Ascending aorta (tissue), 2 donors: ENCODE measurements around the gene SGSM2. TPM values are rescaled to one million over a fixed set of nuclear protein-coding genes. Genes with fewer than 3 reads are reported as not detected.

Experiments used
- DNase-seq, 2 donors: peaks; one replicate each; pipeline ENCODE4 v3.0.0-alpha.2; 2019; ENCODE audit warnings: low spot score in 2 of 2
- H3K27ac ChIP-seq, 2 donors: fragments of 200-600 bp; sonication (generic); one replicate each; pipeline ENCODE4 v1.5.1; 2016 to 2017; ENCODE audit warnings: mild to moderate bottlenecking in 1 of 2
- H3K27me3 ChIP-seq: fragments of 200-600 bp; sonication (generic); one replicate; pipeline ENCODE4 v1.5.1; 2017
- H3K36me3 ChIP-seq, 2 donors: fragments of 200-600 bp; sonication (generic); one replicate each; pipeline ENCODE4 v1.5.1; 2016
- H3K4me1 ChIP-seq, 2 donors: fragments of 200-600 bp; sonication (generic); one replicate each; pipeline ENCODE4 v1.5.1; 2016 to 2017; ENCODE audit warnings: mild to moderate bottlenecking in 1 of 2
- H3K4me3 ChIP-seq, 2 donors: fragments of 200-600 bp; sonication (generic); one replicate each; pipeline ENCODE4 v1.5.1; 2016 to 2017; ENCODE audit warnings: mild to moderate bottlenecking in 1 of 2
- H3K9me3 ChIP-seq, 2 donors: fragments of 200-600 bp; sonication (generic); one replicate each; pipeline ENCODE4 v1.5.1; 2016
- CTCF ChIP-seq, 3 experiments: fragments of 200-600 bp in 2 of 3; fragments of 450-650 bp in 1 of 3; sonication (generic) in 2 of 3; IDR thresholded peaks; one replicate each; pipeline ENCODE4 v1.5.1; 2016 to 2019; ENCODE audit warnings: antibody characterized with exemption in 3 of 3, mild to moderate bottlenecking in 1 of 3, moderate library complexity in 1 of 3
- intact Hi-C: fragments of 100-400 bp; cut with DNase I; formaldehyde crosslinking; loops from one replicate; pipeline ENCODE4 v1.15.1; 2023
- total RNA-seq: library from RNA; depleted of rRNA; stranded (reverse); fragments of >200 nt; gene quantifications from one replicate; pipeline ENCODE4 v1.1.0, GENCODE V29; 2016

Gene SGSM2
- total RNA-seq, 1 donor from 2014 or later = 127 TPM

GRCh38 chr17:2361010-2361760 is 23.9 kb downstream of the SGSM2 start:
- H3K4me3 ChIP-seq = no peak overlapping the region
- H3K27ac ChIP-seq = no peak overlapping the region
- DNase-seq = no peak
- intact Hi-C loops = no loop called here
- H3K27me3 ChIP-seq = no peaks in the 10 kb centered on the region
- H3K4me1 ChIP-seq = no peaks in the 10 kb centered on the region
- H3K36me3 ChIP-seq = peaks cover 27% of the 10 kb centered on the region in 2 donors
- no peak for TF ChIP-seq CTCF (IDR thresholded peaks at IDR 0.05)
- H3K9me3 ChIP-seq = no peaks in the 10 kb centered on the region

GRCh38 chr17:2362016-2362415 is 24.7 kb downstream of the SGSM2 start:
- no peak for DNase-seq
- Histone ChIP-seq H3K4me3 (no peak overlapping the region), H3K4me1 (no peaks in the 10 kb centered on the region), H3K27me3 (no peaks in the 10 kb centered on the region), H3K27ac (no peak overlapping the region), H3K36me3 (peaks cover 27 to 30% of the 10 kb centered on the region in 2 donors), H3K9me3 (no peaks in the 10 kb centered on the region)
- TF ChIP-seq CTCF (IDR thresholded peaks at IDR 0.05) = no peak
- intact Hi-C loops = no loop called here

GRCh38 chr17:2362416-2362815 is 25.1 kb downstream of the SGSM2 start:
- no peaks in the 10 kb centered on the region for H3K4me1 ChIP-seq
- TF ChIP-seq CTCF (IDR thresholded peaks at IDR 0.05) = no peak
- H3K36me3 ChIP-seq = peaks cover 27 to 34% of the 10 kb centered on the region in 2 donors
- no peaks in the 10 kb centered on the region for H3K9me3 ChIP-seq
- no peaks in the 10 kb centered on the region for H3K27me3 ChIP-seq
- intact Hi-C loops = no loop called here
- H3K27ac ChIP-seq = no peak overlapping the region
- no peak for DNase-seq
- H3K4me3 ChIP-seq = no peak overlapping the region

- no peak overlapping the region for H3K4me3 ChIP-seq
- H3K36me3 ChIP-seq = peaks cover 27 to 39% of the 10 kb centered on the region in 2 donors
- H3K9me3 ChIP-seq = no peaks in the 10 kb centered on the region
- no peak overlapping the region for H3K27ac ChIP-seq
- H3K27me3 ChIP-seq = no peaks in the 10 kb centered on the region
- no peak for TF ChIP-seq CTCF (IDR thresholded peaks at IDR 0.05)
- no peak for DNase-seq
- intact Hi-C loops = no loop called here
- H3K4me1 ChIP-seq = no peaks in the 10 kb centered on the region
Measured at GRCh38 chr17:2362881-2363280, 25.6 kb downstream of the SGSM2 start.

GRCh38 chr17:2363318-2363717 is 26.0 kb downstream of the SGSM2 start:
- peaks cover 27 to 41% of the 10 kb centered on the region in 2 donors for H3K36me3 ChIP-seq
- DNase-seq = no peak
- TF ChIP-seq CTCF (IDR thresholded peaks at IDR 0.05) = no peak
- no peaks in the 10 kb centered on the region for H3K27me3 ChIP-seq
- H3K27ac ChIP-seq = no peak overlapping the region
- intact Hi-C loops = no loop called here
- H3K4me3 ChIP-seq = no peak overlapping the region
- no peaks in the 10 kb centered on the region for H3K9me3 ChIP-seq
- H3K4me1 ChIP-seq = no peaks in the 10 kb centered on the region
